Gastroesophageal sphincter (tissue), 3 donors: ENCODE data around the gene LGI1.

ENCODE experiments used
- CTCF ChIP-seq, 4 experiments: fragments of 200-600 bp in 2 of 4; fragments of 450-650 bp in 2 of 4; sonication (generic) in 1 of 4; IDR thresholded peaks; one replicate each; pipeline ENCODE4 v1.5.1; 2017 to 2019; ENCODE audit warnings: antibody characterized with exemption in 4 of 4, mild to moderate bottlenecking in 2 of 4, moderate library complexity in 2 of 4
- EP300 ChIP-seq: sonication (generic); formaldehyde crosslinking; IDR thresholded peaks from one replicate; pipeline ENCODE4 v1.6.1; 2017; ENCODE audit warnings: antibody characterized with exemption, mild to moderate bottlenecking
- POLR2A ChIP-seq, 2 donors: fragments of 450-650 bp; IDR thresholded peaks; one replicate each; pipeline ENCODE4 v1.6.1; 2017; ENCODE audit warnings: antibody characterized with exemption in 2 of 2, mild to moderate bottlenecking in 2 of 2, moderate library complexity in 1 of 2
- POLR2AphosphoS5 ChIP-seq: sonication (generic); formaldehyde crosslinking; IDR thresholded peaks from one replicate; pipeline ENCODE4 v1.6.1; 2017; ENCODE audit warnings: antibody characterized with exemption

DNA sequence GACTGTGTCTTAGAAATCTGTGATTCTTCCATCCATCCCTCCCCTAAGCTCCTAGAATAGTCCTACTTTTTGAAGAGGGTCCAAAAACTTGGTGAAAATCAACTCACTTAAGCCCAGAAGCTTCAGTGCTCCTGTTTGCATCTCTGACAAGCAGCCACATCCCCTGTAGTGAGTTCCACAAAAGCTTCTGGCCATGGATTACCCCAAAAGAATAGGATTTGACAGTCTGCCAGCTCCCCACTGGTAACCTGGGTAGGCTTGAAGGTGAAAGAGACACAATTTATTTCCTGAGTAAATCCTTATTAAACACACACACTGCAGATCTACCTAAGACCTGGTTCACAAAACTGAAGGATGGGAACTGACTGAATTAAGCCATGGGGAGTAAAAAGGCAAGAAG lies 46.5 kb downstream of the LGI1 start:
- TF ChIP-seq POLR2AphosphoS5 (no peak), CTCF (IDR thresholded peaks at IDR 0.05) (no peak), POLR2A (IDR thresholded peaks at IDR 0.05) (no peak), EP300 (no peak)
